OCI-LY7 (cell line): ENCODE data around the gene CHN1. TPM values are rescaled to one million over a fixed set of nuclear protein-coding genes. Genes with fewer than 3 reads are reported as not detected.

Experiments
- BruUV-seq: library from RNA; stranded (reverse); fragments of 400-500 nt; replicated peaks from 2 replicates; lab custom pipeline; 2021; lab: Mats Ljungman, UMichigan
- CTCF ChIA-PET: fragments of 300-600 bp; sonication (Branson Sonifier 250); formaldehyde crosslinking; loops from one replicate; lab custom pipeline; 2022; ENCODE audit warnings: antibody characterized with exemption; ENCODE audit not compliant: unreplicated experiment; lab: Charles Lee
- POLR2A ChIA-PET: fragments of 300-600 bp; sonication (Branson Sonifier 250); formaldehyde crosslinking; loops from one replicate; lab custom pipeline; 2022; ENCODE audit warnings: antibody characterized with exemption; lab: Charles Lee
- DNase-seq: peaks from one replicate; pipeline ENCODE4 v3.0.0-alpha.2; 2015; ENCODE audit warnings: low spot score
- H2AFZ ChIP-seq: fragments of 200-600 bp; sonication (generic), shearing (Covaris generic); 2 replicates; pipeline ENCODE4 v1.6.1; 2014; ENCODE audit warnings: mild to moderate bottlenecking, antibody characterized with exemption, low read length, moderate library complexity
- H3K27ac ChIP-seq: fragments of 200-600 bp; sonication (generic); 2 replicates; pipeline ENCODE4 v1.5.1; 2014; ENCODE audit warnings: mixed run types, low read depth, mild to moderate bottlenecking, moderate library complexity, low read length, inconsistent platforms; ENCODE audit not compliant: poor library complexity, severe bottlenecking
- H3K36me3 ChIP-seq: fragments of 200-600 bp; sonication (generic); 2 replicates; pipeline ENCODE4 v1.6.1; 2014; ENCODE audit warnings: mild to moderate bottlenecking, antibody characterized with exemption, low read length, moderate library complexity, mixed read lengths; ENCODE audit not compliant: insufficient read depth
- H3K4me1 ChIP-seq: fragments of 200-600 bp; sonication (generic); 2 replicates; pipeline ENCODE4 v1.5.1; 2014; ENCODE audit warnings: mild to moderate bottlenecking, low read length; ENCODE audit not compliant: insufficient read depth, poor library complexity, severe bottlenecking
- H3K4me2 ChIP-seq: fragments of 200-600 bp; sonication (generic); 2 replicates; pipeline ENCODE4 v1.6.1; 2014; ENCODE audit warnings: mild to moderate bottlenecking, low read length
- H3K4me3 ChIP-seq: fragments of 200-600 bp; sonication (generic); 2 replicates; pipeline ENCODE4 v1.5.1; 2014; ENCODE audit warnings: mild to moderate bottlenecking, low read depth, low read length; ENCODE audit not compliant: poor library complexity, severe bottlenecking
- H3K79me2 ChIP-seq: fragments of 200-600 bp; sonication (generic); 2 replicates; pipeline ENCODE4 v1.6.1; 2016; ENCODE audit warnings: low read depth, mild to moderate bottlenecking, low read length, moderate library complexity, mixed read lengths; ENCODE audit not compliant: insufficient read depth
- H3K9me2 ChIP-seq: fragments of 200-600 bp; sonication (generic); 2 replicates; pipeline ENCODE4 v1.6.1; 2016; ENCODE audit warnings: mild to moderate bottlenecking, low read length, mixed read lengths; ENCODE audit not compliant: insufficient read depth
- H3K9me3 ChIP-seq: fragments of 200-600 bp; sonication (generic); 2 replicates; pipeline ENCODE4 v1.6.1; 2014; ENCODE audit warnings: mild to moderate bottlenecking, mixed run types, low read length, mixed read lengths
- H4K20me1 ChIP-seq: fragments of 200-600 bp; sonication (generic); 2 replicates; pipeline ENCODE4 v1.6.1; 2014; ENCODE audit warnings: mild to moderate bottlenecking, antibody characterized with exemption, low read length, moderate library complexity, mixed read lengths; ENCODE audit not compliant: insufficient read depth
- EZH2phosphoT487 ChIP-seq: fragments of 200-600 bp; sonication (generic); IDR thresholded peaks from 2 replicates; pipeline ENCODE4 v1.6.1; 2018; ENCODE audit warnings: low read depth, borderline replicate concordance, mild to moderate bottlenecking, mixed run types, antibody characterized with exemption, low read length, moderate library complexity, mixed read lengths
- intact Hi-C: fragments of 100-400 bp; cut with micrococcal nuclease; formaldehyde crosslinking; loops from one replicate; pipeline ENCODE4 v1.10.0; 2022; ENCODE audit not compliant: unreplicated experiment
- total RNA-seq, 2 experiments: library from RNA; depleted of rRNA in 1 of 2; stranded (reverse); fragments of >200 nt in 1 of 2; shearing (Covaris generic) in 1 of 2; gene quantifications; 2 replicates each; pipeline ENCODE4 v1.2.3, GENCODE V29; 2014 to 2022
- TF ChIP-seq, protein P1 (sequence below): fragments of 200-600 bp; sonication (generic); conservative IDR thresholded peaks from 2 replicates; pipeline ENCODE4 v1.5.1; 2014; ENCODE audit warnings: mild to moderate bottlenecking, antibody characterized with exemption, low read length, moderate library complexity, mixed read lengths

The CHN1 gene
- total RNA-seq, 2 experiments from 2014 or later, result 0.44 TPM; not detected in 1

GRCh38 chr2:175039031-175039430 lies 33.9 kb upstream of the CHN1 start:
- H3K4me2 ChIP-seq, result no peak overlapping the region
- H3K27ac ChIP-seq, result no peak overlapping the region
- H3K79me2 ChIP-seq, result no peaks in the 10 kb centered on the region
- H3K9me2 ChIP-seq, result no peaks in the 10 kb centered on the region
- no TSS peak for BruUV-seq
- ChIA-PET POLR2A (interaction anchor here (2.3 kb wide), 1 partner anchor 234 kb away, joined by 4 read pairs; no protein-coding TSS in a partner anchor), CTCF (no interaction called here)
- no peak overlapping the region for H2AFZ ChIP-seq
- no peak overlapping the region for H3K4me3 ChIP-seq
- no peaks in the 10 kb centered on the region for H3K4me1 ChIP-seq
- intact Hi-C loops, result loop anchor here (10.0 kb wide), 2 partner anchors 146 to 246 kb away; partner anchors contain the start of gene ATP5MC3
- DNase-seq, result no peak
- H4K20me1 ChIP-seq, result no peaks in the 10 kb centered on the region
- no peaks in the 10 kb centered on the region for H3K9me3 ChIP-seq
- TF ChIP-seq EZH2phosphoT487, result no peak
- TF ChIP-seq, protein P1, sequence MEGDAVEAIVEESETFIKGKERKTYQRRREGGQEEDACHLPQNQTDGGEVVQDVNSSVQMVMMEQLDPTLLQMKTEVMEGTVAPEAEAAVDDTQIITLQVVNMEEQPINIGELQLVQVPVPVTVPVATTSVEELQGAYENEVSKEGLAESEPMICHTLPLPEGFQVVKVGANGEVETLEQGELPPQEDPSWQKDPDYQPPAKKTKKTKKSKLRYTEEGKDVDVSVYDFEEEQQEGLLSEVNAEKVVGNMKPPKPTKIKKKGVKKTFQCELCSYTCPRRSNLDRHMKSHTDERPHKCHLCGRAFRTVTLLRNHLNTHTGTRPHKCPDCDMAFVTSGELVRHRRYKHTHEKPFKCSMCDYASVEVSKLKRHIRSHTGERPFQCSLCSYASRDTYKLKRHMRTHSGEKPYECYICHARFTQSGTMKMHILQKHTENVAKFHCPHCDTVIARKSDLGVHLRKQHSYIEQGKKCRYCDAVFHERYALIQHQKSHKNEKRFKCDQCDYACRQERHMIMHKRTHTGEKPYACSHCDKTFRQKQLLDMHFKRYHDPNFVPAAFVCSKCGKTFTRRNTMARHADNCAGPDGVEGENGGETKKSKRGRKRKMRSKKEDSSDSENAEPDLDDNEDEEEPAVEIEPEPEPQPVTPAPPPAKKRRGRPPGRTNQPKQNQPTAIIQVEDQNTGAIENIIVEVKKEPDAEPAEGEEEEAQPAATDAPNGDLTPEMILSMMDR, result no peak
- no peaks in the 10 kb centered on the region for H3K36me3 ChIP-seq

- Histone ChIP-seq H3K4me1 (no peaks in the 10 kb centered on the region), H3K36me3 (no peaks in the 10 kb centered on the region), H4K20me1 (no peaks in the 10 kb centered on the region), H3K9me2 (no peaks in the 10 kb centered on the region), H3K4me3 (no peak overlapping the region), H3K79me2 (no peaks in the 10 kb centered on the region), H2AFZ (no peak overlapping the region), H3K9me3 (no peaks in the 10 kb centered on the region), H3K4me2 (no peak overlapping the region), H3K27ac (no peak overlapping the region)
- no peak for TF ChIP-seq EZH2phosphoT487
- intact Hi-C loops, result loop anchor here (10.0 kb wide), 2 partner anchors 147 to 247 kb away; partner anchors contain the start of gene ATP5MC3
- POLR2A ChIA-PET, result interaction anchor here (0.6 to 2.3 kb wide), 3 partner anchors 35 to 1471 kb away, joined by 3 to 4 read pairs (median 3); no protein-coding TSS in a partner anchor
- CTCF ChIA-PET, result interaction anchor here (0.6 kb wide), 1 partner anchor 464 kb away, joined by 4 read pairs; no protein-coding TSS in a partner anchor
- DNase-seq, result no peak
- no TSS peak for BruUV-seq
Observed at GRCh38 chr2:175037941-175038340, 32.8 kb upstream of the CHN1 start.

GRCh38 chr2:175036582-175037018 lies 31.4 kb upstream of the CHN1 start:
- intact Hi-C loops, result loop anchor here (10.0 kb wide), 2 partner anchors 148 to 248 kb away; partner anchors contain the start of gene ATP5MC3
- H3K4me3 ChIP-seq, result no peak overlapping the region
- POLR2A ChIA-PET, result no interaction called here

More at GRCh38 chr2:175036582-175037018, 31.4 kb upstream of the CHN1 start:
- H3K9me2 ChIP-seq, result no peaks in the 10 kb centered on the region
- no peaks in the 10 kb centered on the region for H3K79me2 ChIP-seq
- no peak for TF ChIP-seq EZH2phosphoT487
- TF ChIP-seq, protein P1, result peak; percentile 75
- no peaks in the 10 kb centered on the region for H3K36me3 ChIP-seq
- H2AFZ ChIP-seq, result peak overlapping the region; percentile 76
- no peaks in the 10 kb centered on the region for H3K9me3 ChIP-seq
- H4K20me1 ChIP-seq, result no peaks in the 10 kb centered on the region
- no TSS peak for BruUV-seq
- no peaks in the 10 kb centered on the region for H3K4me1 ChIP-seq
- CTCF ChIA-PET, result no interaction called here
- no peak overlapping the region for H3K27ac ChIP-seq
- DNase-seq, result peak; percentile 52
- no peak overlapping the region for H3K4me2 ChIP-seq
